HepG2 (cell line): ENCODE data around the gene THOP1. TPM values are rescaled to one million over a fixed set of nuclear protein-coding genes. Genes with fewer than 3 reads are reported as not detected.
A peak's percentile ranks its signal among the peaks of the same experiment; 100 is the strongest.

Source experiments
- ATF4 ChIP-seq, 2 experiments: fragments of 450-650 bp in 1 of 2; sonication (generic) in 1 of 2; formaldehyde crosslinking; IDR thresholded peaks; 2 replicates each; pipeline versions ENCODE4 v1.5.0 to v1.8.0; 2020 to 2022; ENCODE audit warnings: mild to moderate bottlenecking in 1 of 2, missing genetic modification reagents in 1 of 2
- DPF2 ChIP-seq: sonication (generic); formaldehyde crosslinking; IDR thresholded peaks from 2 replicates; pipeline ENCODE4 v1.4.0; 2020; ENCODE audit warnings: mild to moderate bottlenecking, low read depth, missing genetic modification reagents, borderline replicate concordance
- FOXA1 ChIP-seq, 2 experiments: fragments of 450-650 bp in 1 of 2; sonication (generic) in 1 of 2; formaldehyde crosslinking in 1 of 2; IDR thresholded peaks; 2 replicates each; pipeline versions ENCODE4 v1.4.0 to v1.6.1; 2016 to 2020; ENCODE audit warnings: missing genetic modification reagents in 1 of 2
- FOXO1 ChIP-seq: sonication (generic); formaldehyde crosslinking; IDR thresholded peaks from 2 replicates; pipeline ENCODE4 v1.4.0; 2020; ENCODE audit warnings: missing genetic modification reagents
- FOXO4 ChIP-seq: sonication (generic); formaldehyde crosslinking; conservative IDR thresholded peaks from 2 replicates; pipeline ENCODE4 v1.8.1; 2023; ENCODE audit warnings: missing genetic modification reagents
- GFI1 ChIP-seq: sonication (generic); formaldehyde crosslinking; IDR thresholded peaks from 2 replicates; pipeline ENCODE4 v1.5.0; 2020; ENCODE audit warnings: missing genetic modification reagents, mild to moderate bottlenecking, borderline replicate concordance
- HINFP ChIP-seq: sonication (generic); formaldehyde crosslinking; IDR thresholded peaks from 2 replicates; pipeline ENCODE4 v1.4.0; 2020; ENCODE audit warnings: low read depth, mild to moderate bottlenecking, missing genetic modification reagents
- HNRNPLL ChIP-seq: fragments of 200-400 bp; formaldehyde crosslinking; IDR thresholded peaks from 2 replicates; pipeline ENCODE4 v1.6.1; 2017; ENCODE audit warnings: mild to moderate bottlenecking, low read depth, low read length; ENCODE audit not compliant: poor library complexity, severe bottlenecking
- ISL2 ChIP-seq: sonication (generic); formaldehyde crosslinking; IDR thresholded peaks from 2 replicates; pipeline ENCODE4 v1.5.0; 2020; ENCODE audit warnings: missing genetic modification reagents
- JARID2 ChIP-seq: sonication (generic); formaldehyde crosslinking; IDR thresholded peaks from 2 replicates; pipeline ENCODE4 v1.8.1; 2023; ENCODE audit warnings: missing genetic modification reagents, inconsistent platforms; ENCODE audit not compliant: insufficient replicate concordance
- KDM2A ChIP-seq: sonication (generic); formaldehyde crosslinking; IDR thresholded peaks from 2 replicates; pipeline ENCODE4 v1.4.0; 2020; ENCODE audit warnings: low read depth, missing genetic modification reagents, borderline replicate concordance
- MTF2 ChIP-seq: sonication (generic); formaldehyde crosslinking; IDR thresholded peaks from 2 replicates; pipeline ENCODE4 v1.5.0; 2020; ENCODE audit warnings: missing genetic modification reagents, borderline replicate concordance
- NR2F1 ChIP-seq, 2 experiments: fragments of 450-650 bp in 1 of 2; formaldehyde crosslinking in 1 of 2; IDR thresholded peaks; 2 replicates each; pipeline versions ENCODE4 v1.5.0 to v1.6.1; 2016 to 2020; ENCODE audit warnings: mild to moderate bottlenecking in 1 of 2, missing compliant biosample characterization in 1 of 2, missing genetic modification reagents in 1 of 2, moderate library complexity in 1 of 2
- THAP9 ChIP-seq: sonication (generic); formaldehyde crosslinking; IDR thresholded peaks from 2 replicates; pipeline ENCODE4; 2020; ENCODE audit warnings: missing genetic modification reagents, mild to moderate bottlenecking, borderline replicate concordance
- YEATS4 ChIP-seq: sonication (generic); formaldehyde crosslinking; IDR thresholded peaks from 2 replicates; pipeline ENCODE4 v1.4.0; 2020; ENCODE audit warnings: missing genetic modification reagents, borderline replicate concordance
- YY1 ChIP-seq: IDR thresholded peaks from 2 replicates; pipeline ENCODE4 v1.6.1; 2011; ENCODE audit warnings: low read length, low read depth, moderate library complexity, mild to moderate bottlenecking; ENCODE audit not compliant: insufficient read depth, insufficient replicate concordance
- ZNF205 ChIP-seq: IDR thresholded peaks from 2 replicates; pipeline ENCODE4 v1.6.1; 2018; ENCODE audit warnings: missing biosample characterization, missing genetic modification reagents
- ZNF224 ChIP-seq: sonication (generic); formaldehyde crosslinking; IDR thresholded peaks from 2 replicates; pipeline ENCODE4 v1.5.0; 2020; ENCODE audit warnings: mild to moderate bottlenecking, missing genetic modification reagents
- ZNF235 ChIP-seq: sonication (generic); formaldehyde crosslinking; IDR thresholded peaks from 2 replicates; pipeline ENCODE4 v1.8.1; 2023; ENCODE audit warnings: mild to moderate bottlenecking, missing genetic modification reagents, borderline replicate concordance
- ZNF451 ChIP-seq: sonication (generic); formaldehyde crosslinking; IDR thresholded peaks from 2 replicates; pipeline ENCODE4 v1.5.0; 2020; ENCODE audit warnings: mild to moderate bottlenecking, missing genetic modification reagents
- ZNF841 ChIP-seq: sonication (generic); formaldehyde crosslinking; IDR thresholded peaks from 2 replicates; pipeline ENCODE4 v1.8.1; 2023; ENCODE audit warnings: missing genetic modification reagents, borderline replicate concordance
- ZSCAN21 ChIP-seq: sonication (generic); formaldehyde crosslinking; IDR thresholded peaks from 2 replicates; pipeline ENCODE4 v1.8.0; 2022; ENCODE audit warnings: mild to moderate bottlenecking, missing genetic modification reagents, moderate library complexity, borderline replicate concordance
- polyA plus RNA-seq, 8 experiments: library from polyadenylated mRNA; depleted of rRNA in 3 of 8; stranded (reverse) in 7 of 8; unstranded in 1 of 8; fragments of >200 nt; fragmentation: Illumina TruSeq in 4 of 8; extraction: Trizol in 4 of 8; gene quantifications; 2 replicates each; pipeline versions ENCODE4 v1.2.1 to v1.2.3, GENCODE V29; 2011 to 2016; ENCODE audit warnings: low read depth in 4 of 8, missing spikeins in 1 of 8, mixed read lengths in 1 of 8; ENCODE audit not compliant: insufficient read depth in 1 of 8
- total RNA-seq, 5 experiments: library from RNA; depleted of rRNA; stranded (reverse); fragments of >200 nt; fragmentation: Illumina TruSeq; extraction: Trizol; gene quantifications; 2 replicates each; pipeline ENCODE4 v1.2.3, GENCODE V29; 2016; ENCODE audit warnings: low read depth in 1 of 5

THOP1 gene
- total and polyA plus RNA-seq, 2 of the 13 experiments (the other 11 are each of a cell fraction or from before 2014, with no cell fraction given): 74.4 to 116 TPM

- TF ChIP-seq FOXA1 (IDR thresholded peaks at IDR 0.05) (no peak), FOXA1 (CRISPR knock-in tag; IDR thresholded peaks at IDR 0.05) (no peak; the same call in 1 of the 2 replicates), YEATS4 (CRISPR knock-in tag) (peak; percentile 67; the same call in 1 of the 2 replicates), ATF4 (CRISPR knock-in tag; IDR thresholded peaks at IDR 0.05) (peak in 1 of 2 experiments; percentile 37; a peak in 1 of 4 replicates), JARID2 (peak; percentile 40), MTF2 (CRISPR knock-in tag) (no peak), ZNF224 (CRISPR knock-in tag) (0 out of 2 replicates have a peak, but pooled peaks have one; percentile 27), GFI1 (CRISPR knock-in tag) (peak; percentile 65; the same call in 1 of the 2 replicates), DPF2 (CRISPR knock-in tag) (no peak), FOXO4 (CRISPR knock-in tag) (no peak), YY1 (peak; percentile 85), ZNF235 (CRISPR knock-in tag) (peak; percentile 52; the same call in 1 of the 2 replicates), HINFP (CRISPR knock-in tag) (peak; percentile 83), ZSCAN21 (no peak), FOXO1 (peak; percentile 75), KDM2A (CRISPR knock-in tag) (peak; percentile 94), THAP9 (CRISPR knock-in tag) (peak; percentile 43; the same call in 1 of the 2 replicates), ZNF451 (CRISPR knock-in tag) (peak; percentile 84; the same call in 1 of the 2 replicates), ZNF841 (CRISPR knock-in tag) (no peak), NR2F1 (CRISPR knock-in tag; IDR thresholded peaks at IDR 0.05) (no peak), ISL2 (CRISPR knock-in tag) (peak; percentile 79; the same call in 1 of the 2 replicates), HNRNPLL (peak; percentile 70), ZNF205 (CRISPR knock-in tag) (no peak)
Observed at GRCh38 chr19:2819540-2820111, 34.3 kb downstream of the THOP1 start, which contains the start of gene ZNF554 (continued).
